HG03108 (cell line): ENCODE data around the gene FOXG1.

Experiments
- ATAC-seq: cut with Tn5 transposase; IDR thresholded peaks from one replicate; pipeline ENCODE4 v1.9.1; 2021; ENCODE audit warnings: moderate library complexity; ENCODE audit not compliant: unreplicated experiment

FOXG1 gene

GRCh38 chr14:28774764-28775735 lies 8.5 kb downstream of the FOXG1 start:
- no peak for ATAC-seq

GRCh38 chr14:28776482-28777266 lies 10.1 kb downstream of the FOXG1 start:
- no peak for ATAC-seq

- no peak for ATAC-seq
These were observed 11.0 kb downstream of the FOXG1 start for GRCh38 chr14:28777471-28778137.

- ATAC-seq = no peak
These were observed 11.8 kb downstream of the FOXG1 start for GRCh38 chr14:28778138-28779117.

GRCh38 chr14:28779456-28779855 lies 12.9 kb downstream of the FOXG1 start:
- no peak for ATAC-seq

- no peak for ATAC-seq
These were observed 14.5 kb downstream of the FOXG1 start for GRCh38 chr14:28780843-28781820.

- no peak for ATAC-seq
These were observed 15.7 kb downstream of the FOXG1 start for GRCh38 chr14:28782301-28782700.

- ATAC-seq = no peak
These were observed 17.1 kb downstream of the FOXG1 start for GRCh38 chr14:28783664-28784063.

- no peak for ATAC-seq
These were observed 17.8 kb downstream of the FOXG1 start for GRCh38 chr14:28784096-28785048.

- no peak for ATAC-seq
These were observed 18.7 kb downstream of the FOXG1 start for GRCh38 chr14:28785096-28785952.

- ATAC-seq = no peak
These were observed 40.9 kb downstream of the FOXG1 start for GRCh38 chr14:28807518-28807917.

GRCh38 chr14:28813810-28814209 lies 47.2 kb downstream of the FOXG1 start:
- no peak for ATAC-seq
